Medulla oblongata (tissue), 1 donor: ENCODE results near the gene LILRA2.
"Not testable (repeated sequence)": the region's sequence is repeated elsewhere in the genome, so short reads cannot be mapped to it uniquely, and the experiment has no call there.

ENCODE experiments used
- DNase-seq: peaks from one replicate; pipeline ENCODE4 v3.0.0-alpha.2; 2015; ENCODE audit errors: extremely low spot score

Gene LILRA2

GRCh38 chr19:54573330-54573872, at the start of gene LILRA2:
Gene LILRA2 (plus strand): TSS chr19:54573790. CDS start chr19:54573879, 89 bp downstream.
- peak; percentile 23 for DNase-seq

GRCh38 chr19:54525636-54526035, 48.0 kb upstream of the LILRA2 start:
- DNase-seq, result no peak

- no peak for DNase-seq
Observed at GRCh38 chr19:54526972-54527371, 46.6 kb upstream of the LILRA2 start.

GRCh38 chr19:54530866-54531265, 42.7 kb upstream of the LILRA2 start:
- no peak for DNase-seq

- peak; percentile 64 for DNase-seq
Observed at GRCh38 chr19:54532528-54532927, 41.1 kb upstream of the LILRA2 start.

GRCh38 chr19:54533476-54533875, 40.1 kb upstream of the LILRA2 start:
- DNase-seq, result no peak

- no peak for DNase-seq
Observed at GRCh38 chr19:54534156-54534555, 39.4 kb upstream of the LILRA2 start.

- no peak for DNase-seq
Observed at GRCh38 chr19:54535601-54536000, 38.0 kb upstream of the LILRA2 start.

GRCh38 chr19:54536956-54537355, 36.6 kb upstream of the LILRA2 start:
- no peak for DNase-seq

- DNase-seq, result no peak
Observed at GRCh38 chr19:54541712-54542111, 31.9 kb upstream of the LILRA2 start.

- DNase-seq, result no peak
Observed at GRCh38 chr19:54548806-54549205, 24.8 kb upstream of the LILRA2 start.

GRCh38 chr19:54549224-54549623, 24.4 kb upstream of the LILRA2 start:
- DNase-seq, result no peak

GRCh38 chr19:54551293-54551692, 22.3 kb upstream of the LILRA2 start:
- no peak for DNase-seq

GRCh38 chr19:54551950-54552912, 21.4 kb upstream of the LILRA2 start:
- peak; percentile 60 for DNase-seq

GRCh38 chr19:54552913-54553310, 20.7 kb upstream of the LILRA2 start:
- DNase-seq, result no peak

- DNase-seq, result no peak
Observed at GRCh38 chr19:54554006-54554405, 19.6 kb upstream of the LILRA2 start.

GRCh38 chr19:54554896-54555295, 18.7 kb upstream of the LILRA2 start:
- no peak for DNase-seq

GRCh38 chr19:54556194-54556593, 17.4 kb upstream of the LILRA2 start:
- no peak for DNase-seq

GRCh38 chr19:54558339-54558738, 15.3 kb upstream of the LILRA2 start:
- no peak for DNase-seq

GRCh38 chr19:54560881-54561385, 12.7 kb upstream of the LILRA2 start:
- no peak for DNase-seq

- no peak for DNase-seq
Observed at GRCh38 chr19:54561840-54562239, 11.8 kb upstream of the LILRA2 start.

- DNase-seq, result not testable (repeated sequence)
Observed at GRCh38 chr19:54563206-54563605, 10.4 kb upstream of the LILRA2 start.

- DNase-seq, result no peak
Observed at GRCh38 chr19:54570316-54570715, 3.3 kb upstream of the LILRA2 start.
